K562 (cell line): Measurements from ENCODE around the gene SOCS4. TPM values are rescaled to one million over a fixed set of nuclear protein-coding genes. Genes with fewer than 3 reads are reported as not detected.
"Not testable (repeated sequence)": the region's sequence is repeated elsewhere in the genome, so short reads cannot be mapped to it uniquely, and the experiment has no call there.

Experiments
- ATAC-seq: fragments of 200-7000 bp; cut with Tn5 transposase; 3 replicates; pipeline ENCODE4 v1.9.1; 2020; ENCODE audit warnings: moderate library complexity
- BruUV-seq: library from RNA; stranded (reverse); fragments of 400-500 nt; replicated peaks from 2 replicates; lab custom pipeline; 2021; lab: Mats Ljungman, UMichigan
- CTCF ChIA-PET: fragments of 300-600 bp; formaldehyde crosslinking; extraction: SDS; loops from one replicate; lab custom pipeline; 2021; ENCODE audit warnings: low intra/inter-chr PET ratio; lab: Yijun Ruan, JAX
- POLR2A ChIA-PET: fragments of 300-600, 350-650 bp; sonication (Branson Sonifier 250); formaldehyde crosslinking; extraction: SDS; loops from one replicate; lab custom pipeline; 2021; ENCODE audit warnings: antibody characterized with exemption, inconsistent platforms; lab: Yijun Ruan, JAX
- DNase-seq, 4 experiments: peaks; one replicate each; pipeline versions ENCODE4 v3.0.0 to v3.0.0-alpha.2; 2011 to 2018; ENCODE audit warnings: low spot score in 3 of 4, mixed read lengths in 3 of 4; ENCODE audit errors: extremely low read depth in 1 of 4
- FAIRE-seq: peaks from 2 replicates; lab custom pipeline; 2011; peaks lifted over from hg19 to GRCh38; lab: Jason Lieb, UNC
- H2AFZ ChIP-seq: 2 replicates; pipeline ENCODE4 v1.6.0; 2011; ENCODE audit warnings: low read depth, low read length, control low read depth, inconsistent platforms
- H3K27ac ChIP-seq: fragments of 200-600 bp; 3 replicates; pipeline ENCODE4 v1.8.0; 2011; ENCODE audit warnings: low read depth, mild to moderate bottlenecking, control low read depth, inconsistent platforms, low read length, moderate library complexity, mixed read lengths; ENCODE audit errors: extremely low read depth
- H3K27me3 ChIP-seq, 2 experiments: fragments of 300-600 bp in 1 of 2; 2 replicates in 1 of 2; 3 replicates in 1 of 2; pipeline versions ENCODE4 v1.6.0 to v1.8.0; 2011; ENCODE audit warnings: inconsistent platforms in 2 of 2, low read length in 2 of 2, mild to moderate bottlenecking in 1 of 2, mixed read lengths in 1 of 2, moderate library complexity in 1 of 2; ENCODE audit not compliant: control insufficient read depth in 2 of 2, insufficient read depth in 2 of 2
- H3K36me3 ChIP-seq: fragments of 300-600 bp; 3 replicates; pipeline ENCODE4 v1.8.0; 2011; ENCODE audit warnings: mild to moderate bottlenecking, low read length, inconsistent platforms; ENCODE audit not compliant: control insufficient read depth, insufficient read depth
- H3K4me1 ChIP-seq, 2 experiments: fragments of 200-600 bp in 1 of 2; replicated peaks in 1 of 2; 2 replicates in 1 of 2; 3 replicates in 1 of 2; pipeline versions ENCODE4 v1.5.1 to v1.8.0; 2011; ENCODE audit warnings: inconsistent platforms in 2 of 2, low read length in 2 of 2, mild to moderate bottlenecking in 1 of 2, mixed read lengths in 1 of 2, moderate library complexity in 1 of 2; ENCODE audit not compliant: control insufficient read depth in 2 of 2, insufficient read depth in 2 of 2
- H3K4me2 ChIP-seq: 2 replicates; pipeline ENCODE4 v1.6.1; 2011; ENCODE audit warnings: low read length, control low read depth, inconsistent platforms, mixed read lengths; ENCODE audit not compliant: insufficient read depth
- H3K4me3 ChIP-seq: fragments of 200-600 bp; sonication (generic), shearing (Covaris generic); 2 replicates; pipeline ENCODE4 v1.5.1; 2016; ENCODE audit warnings: control low read depth, inconsistent platforms
- H3K79me2 ChIP-seq: fragments of 200-600 bp; 3 replicates; pipeline ENCODE4 v1.8.0; 2011; ENCODE audit warnings: low read length, inconsistent platforms; ENCODE audit not compliant: control insufficient read depth, insufficient read depth
- H3K9ac ChIP-seq, 2 experiments: 2 replicates each; pipeline versions ENCODE4 v1.6.0 to v1.6.1; 2011; ENCODE audit warnings: low read depth in 2 of 2, low read length in 2 of 2, control low read depth in 1 of 2, inconsistent platforms in 1 of 2, mild to moderate bottlenecking in 1 of 2, mixed read lengths in 1 of 2; ENCODE audit not compliant: insufficient read depth in 1 of 2
- H3K9me1 ChIP-seq: one replicate; pipeline ENCODE4 v1.6.0; 2011; ENCODE audit warnings: inconsistent platforms, mild to moderate bottlenecking, low read length, moderate library complexity; ENCODE audit not compliant: control insufficient read depth, insufficient read depth
- H3K9me3 ChIP-seq: replicated peaks from 2 replicates; pipeline ENCODE4 v1.5.1; 2011; ENCODE audit warnings: low read depth, low read length, inconsistent platforms; ENCODE audit not compliant: control insufficient read depth, insufficient read depth
- H4K20me1 ChIP-seq: replicated peaks from 2 replicates; pipeline ENCODE4 v1.6.1; 2011; ENCODE audit warnings: low read length, inconsistent platforms, mixed read lengths; ENCODE audit not compliant: control insufficient read depth, insufficient read depth
- ZNF592 ChIP-seq: fragments of 450-650 bp; IDR thresholded peaks from 2 replicates; pipeline ENCODE4 v1.6.1; 2017; ENCODE audit warnings: antibody characterized with exemption, mild to moderate bottlenecking
- WGBS: fragments of 100-300 bp; shearing (Covaris generic); methylation state at CpG from one replicate; pipeline ENCODE4 v1.1.6; 2016; ENCODE audit warnings: low coverage, mixed read lengths; ENCODE audit not compliant: insufficient coverage; ENCODE audit errors: missing lambda C conversion rate; 5-methylcytosine and 5-hydroxymethylcytosine counted together
- in situ Hi-C: fragments of 300-500 bp; cut with MboI; formaldehyde crosslinking; loops from 4 replicates; pipeline ENCODE4 v1.15.0; 2018; ENCODE audit warnings: inconsistent platforms, mixed read lengths
- intact Hi-C: fragments of 100-400 bp; cut with micrococcal nuclease; formaldehyde crosslinking; loops from 2 replicates; pipeline ENCODE4 v1.14.2; 2022
- polyA plus RNA-seq, 8 experiments: library from polyadenylated mRNA; depleted of rRNA in 4 of 8; stranded (reverse) in 5 of 8; unstranded in 3 of 8; fragments of >200 nt; fragmentation: Nextera tagmentation in 2 of 8; fragmentation: Illumina TruSeq in 1 of 8; extraction: Ambion mirVana in 2 of 8; extraction: Trizol in 1 of 8; gene quantifications; 2 replicates each; pipeline versions ENCODE4 v1.2.1 to v1.2.3, GENCODE V29; 2011 to 2014; ENCODE audit warnings: inconsistent platforms in 1 of 8, missing spikeins in 1 of 8
- total RNA-seq, 7 experiments: library from RNA; depleted of rRNA in 6 of 7; stranded (reverse); fragments of >200 nt in 6 of 7; fragmentation: Illumina TruSeq in 2 of 7; extraction: Trizol in 2 of 7; gene quantifications; 2 replicates each; pipeline versions ENCODE4 v1.2.1 to v1.2.3, GENCODE V29; 2011 to 2021; ENCODE audit warnings: low replicate concordance in 1 of 7

Gene SOCS4
- total and polyA plus RNA-seq, 9 of the 15 experiments (the other 6 are each of a cell fraction or from before 2014, with no cell fraction given), result 2.6 to 12.7 (median 9.7) TPM

GRCh38 chr14:55024365-55024764 is 2.7 kb upstream of the SOCS4 start:
- intact Hi-C loops, ATAC-seq, H4K20me1 ChIP-seq, BruUV-seq, FAIRE-seq, H3K4me2 ChIP-seq, in situ Hi-C loops, H3K27me3 ChIP-seq, H2AFZ ChIP-seq, DNase-seq, H3K9ac ChIP-seq, H3K4me3 ChIP-seq, H3K9me1 ChIP-seq, H3K4me1 ChIP-seq, H3K9me3 ChIP-seq, POLR2A ChIA-PET, CTCF ChIA-PET, H3K27ac ChIP-seq: not testable (repeated sequence)
- peaks cover 72% of the 10 kb centered on the region for H3K79me2 ChIP-seq
- TF ChIP-seq ZNF592, result 0 out of 2 replicates have a peak, but pooled peaks have one; percentile 58
- H3K36me3 ChIP-seq, result peaks cover 28% of the 10 kb centered on the region; the same call in 2 of the 3 replicates
- 88% methylated on average over 2 of the region's 5 CpGs for WGBS
